Lower leg skin (tissue), 4 donors: ENCODE results near the gene EDARADD. TPM values are rescaled to one million over a fixed set of nuclear protein-coding genes. Genes with fewer than 3 reads are reported as not detected.
"Not testable (repeated sequence)": the region's sequence is repeated elsewhere in the genome, so short reads cannot be mapped to it uniquely, and the experiment has no call there.

Experiments
- DNase-seq, 2 donors: peaks; one replicate each; pipeline ENCODE4 v3.0.0-alpha.2; 2019; ENCODE audit warnings: low spot score in 2 of 2
- H3K4me3 ChIP-seq: fragments of 200-600 bp; sonication (generic); 2 replicates; pipeline ENCODE4 v1.5.1; 2017; ENCODE audit warnings: mild to moderate bottlenecking, low read depth; ENCODE audit not compliant: poor library complexity, severe bottlenecking
- CTCF ChIP-seq, 3 donors: fragments of 450-650 bp; IDR thresholded peaks; one replicate each; pipeline ENCODE4 v1.5.1; 2016; ENCODE audit warnings: antibody characterized with exemption in 3 of 3, mild to moderate bottlenecking in 3 of 3, moderate library complexity in 2 of 3
- POLR2A ChIP-seq, 2 donors: fragments of 450-650 bp; IDR thresholded peaks; one replicate each; pipeline ENCODE4 v1.6.1; 2016 to 2017; ENCODE audit warnings: antibody characterized with exemption in 2 of 2, mild to moderate bottlenecking in 1 of 2, moderate library complexity in 1 of 2
- WGBS, 2 donors: methylation state at CpG; one replicate each; pipeline ENCODE4 v1.1.5; 2018; 5-methylcytosine and 5-hydroxymethylcytosine counted together
- intact Hi-C: fragments of 100-400 bp; cut with DNase I; formaldehyde crosslinking; loops from one replicate; pipeline ENCODE4 v1.15.0; 2023; ENCODE audit warnings: low total_unique reads
- total RNA-seq, 4 donors: library from RNA; depleted of rRNA; stranded (reverse); fragments of >200 nt; gene quantifications; one replicate each; pipeline ENCODE4 v1.1.0, GENCODE V29; 2016

Gene EDARADD
- total RNA-seq, 4 donors from 2014 or later: 3.5 to 7.2 (median 4.5) TPM

GRCh38 chr1:236365999-236366570 is 28.0 kb upstream of the EDARADD start:
- intact Hi-C loops: no loop called here
- TF ChIP-seq CTCF (IDR thresholded peaks at IDR 0.05) (no peak), POLR2A (IDR thresholded peaks at IDR 0.05) (no peak)
- H3K4me3 ChIP-seq: no peak overlapping the region
- WGBS, 2 donors: 58 to 60% methylated on average over 7 of the region's 7 CpGs
- DNase-seq: no peak

GRCh38 chr1:236366681-236367080 is 27.4 kb upstream of the EDARADD start:
- WGBS, 2 donors: 82 to 86% methylated on average over 12 of the region's 12 CpGs
- DNase-seq, H3K4me3 ChIP-seq, intact Hi-C loops: not testable (repeated sequence)

- no peak for DNase-seq
- intact Hi-C loops: no loop called here
- no peak overlapping the region for H3K4me3 ChIP-seq
- TF ChIP-seq CTCF (IDR thresholded peaks at IDR 0.05) (no peak), POLR2A (IDR thresholded peaks at IDR 0.05) (no peak)
- 62 to 77% methylated on average over 1 of the region's 1 CpG for WGBS, 2 donors
Measured at GRCh38 chr1:236370420-236370819, 23.7 kb upstream of the EDARADD start.

- TF ChIP-seq CTCF (IDR thresholded peaks at IDR 0.05) (no peak), POLR2A (IDR thresholded peaks at IDR 0.05) (no peak)
- no peak for DNase-seq
- 77 to 86% methylated on average over 1 of the region's 1 CpG for WGBS, 2 donors
- H3K4me3 ChIP-seq: no peak overlapping the region
- intact Hi-C loops: no loop called here
Measured at GRCh38 chr1:236371083-236371482, 23.0 kb upstream of the EDARADD start.

- WGBS, 2 donors: 87 to 91% methylated on average over 2 of the region's 2 CpGs
- intact Hi-C loops: loop anchor here (1.0 kb wide), 1 partner anchor 37 kb away; no protein-coding TSS in a partner anchor
Measured at GRCh38 chr1:236377832-236378535, 16.1 kb upstream of the EDARADD start.

More at GRCh38 chr1:236377832-236378535, 16.1 kb upstream of the EDARADD start:
- DNase-seq: no peak
- no peak overlapping the region for H3K4me3 ChIP-seq
- TF ChIP-seq CTCF (IDR thresholded peaks at IDR 0.05) (no peak), POLR2A (IDR thresholded peaks at IDR 0.05) (no peak)
